Neural cell (in vitro differentiated cells): ENCODE data around the gene DUS1L. TPM values are rescaled to one million over a fixed set of nuclear protein-coding genes. Genes with fewer than 3 reads are reported as not detected.

ENCODE experiments used
- H2AFZ ChIP-seq: fragments of 200-600, 300-800 bp; sonication (generic), shearing (Covaris generic); 2 replicates; pipeline ENCODE4 v1.6.0; 2014; ENCODE audit warnings: low read depth, mild to moderate bottlenecking, antibody characterized with exemption, low read length, moderate library complexity
- H3F3A ChIP-seq: fragments of 200-600 bp; shearing (Covaris generic); 2 replicates; pipeline ENCODE4 v1.6.1; 2016; ENCODE audit warnings: mild to moderate bottlenecking, moderate library complexity, mixed read lengths, antibody characterized with exemption, low read length; ENCODE audit not compliant: insufficient read depth, poor library complexity, severe bottlenecking
- H3K27ac ChIP-seq: fragments of 200-600, 300-800 bp; sonication (generic), shearing (Covaris generic); 2 replicates; pipeline ENCODE4 v1.5.1; 2014; ENCODE audit warnings: mild to moderate bottlenecking, low read length, moderate library complexity
- H3K27me3 ChIP-seq: fragments of 300-800, 200-600 bp; sonication (generic), shearing (Covaris generic); 2 replicates; pipeline ENCODE4 v1.6.0; 2014; ENCODE audit warnings: mild to moderate bottlenecking, low read depth, low read length, moderate library complexity; ENCODE audit not compliant: insufficient read depth
- H3K36me3 ChIP-seq: fragments of 300-800, 200-600 bp; sonication (generic), shearing (Covaris generic); 2 replicates; pipeline ENCODE4 v1.5.1; 2014; ENCODE audit warnings: mild to moderate bottlenecking, antibody characterized with exemption, low read length, moderate library complexity; ENCODE audit not compliant: insufficient read depth
- H3K4me2 ChIP-seq: fragments of 300-800, 200-600 bp; sonication (generic), shearing (Covaris generic); 2 replicates; pipeline ENCODE4 v1.6.0; 2014; ENCODE audit warnings: mild to moderate bottlenecking, low read length
- H3K4me3 ChIP-seq: fragments of 300-800, 200-600 bp; sonication (generic), shearing (Covaris generic); 2 replicates; pipeline ENCODE4 v1.5.1; 2014; ENCODE audit warnings: mild to moderate bottlenecking, low read length, moderate library complexity
- H3K79me2 ChIP-seq: fragments of 200-600 bp; shearing (Covaris generic); replicated peaks from 2 replicates; pipeline ENCODE4 v1.6.0; 2014; ENCODE audit warnings: mild to moderate bottlenecking, low read length, moderate library complexity; ENCODE audit not compliant: insufficient read depth
- H3K9ac ChIP-seq: fragments of 300-800, 200-600 bp; sonication (generic), shearing (Covaris generic); 2 replicates; pipeline ENCODE4 v1.6.1; 2016; ENCODE audit warnings: mild to moderate bottlenecking, low read length, mixed read lengths
- H3K9me2 ChIP-seq: fragments of 200-600 bp; shearing (Covaris generic); 2 replicates; pipeline ENCODE4 v1.6.1; 2016; ENCODE audit warnings: mild to moderate bottlenecking, low read length, mixed read lengths; ENCODE audit not compliant: insufficient read depth
- H3K9me3 ChIP-seq: fragments of 200-600, 300-800 bp; sonication (generic), shearing (Covaris generic); 2 replicates; pipeline ENCODE4 v1.6.1; 2016; ENCODE audit warnings: mild to moderate bottlenecking, mixed run types, low read length, moderate library complexity, mixed read lengths
- H4K20me1 ChIP-seq: fragments of 200-600 bp; shearing (Covaris generic); 2 replicates; pipeline ENCODE4 v1.6.1; 2016; ENCODE audit warnings: mild to moderate bottlenecking, mixed run types; ENCODE audit not compliant: insufficient read depth
- CTCF ChIP-seq: fragments of 450-650 bp; IDR thresholded peaks from 2 replicates; pipeline ENCODE4 v1.5.1; 2014; ENCODE audit warnings: antibody characterized with exemption, mild to moderate bottlenecking, moderate library complexity; ENCODE audit not compliant: poor library complexity, severe bottlenecking
- EP300 ChIP-seq: fragments of 450-650 bp; conservative IDR thresholded peaks from 2 replicates; pipeline ENCODE4 v1.6.1; 2014; ENCODE audit warnings: antibody characterized with exemption, mild to moderate bottlenecking, moderate library complexity; ENCODE audit not compliant: poor library complexity, severe bottlenecking
- EZH2 ChIP-seq: fragments of 200-600, 300-800 bp; shearing (Covaris generic), sonication (generic); IDR thresholded peaks from 2 replicates; pipeline ENCODE4 v1.6.1; 2014; ENCODE audit warnings: antibody characterized with exemption, low read length, borderline replicate concordance, mild to moderate bottlenecking; ENCODE audit not compliant: insufficient read depth, poor library complexity, severe bottlenecking
- MXI1 ChIP-seq: fragments of 450-650 bp; conservative IDR thresholded peaks from 2 replicates; pipeline ENCODE4 v1.6.1; 2014; ENCODE audit warnings: antibody characterized with exemption, mild to moderate bottlenecking; ENCODE audit not compliant: poor library complexity, severe bottlenecking
- POLR2AphosphoS5 ChIP-seq: IDR thresholded peaks from 2 replicates; pipeline ENCODE4 v1.6.1; 2012
- RAD21 ChIP-seq: fragments of 450-650 bp; conservative IDR thresholded peaks from 2 replicates; pipeline ENCODE4 v1.6.1; 2014; ENCODE audit warnings: antibody characterized with exemption, mild to moderate bottlenecking, moderate library complexity
- REST ChIP-seq: IDR thresholded peaks from 2 replicates; pipeline ENCODE4 v1.6.1; 2012; ENCODE audit warnings: borderline replicate concordance
- SMC3 ChIP-seq: fragments of 450-650 bp; conservative IDR thresholded peaks from 2 replicates; pipeline ENCODE4 v1.6.1; 2014; ENCODE audit warnings: antibody characterized with exemption, mild to moderate bottlenecking, moderate library complexity; ENCODE audit not compliant: poor library complexity
- TAF1 ChIP-seq: IDR thresholded peaks from 2 replicates; pipeline ENCODE4 v1.6.1; 2012; ENCODE audit warnings: low read depth
- polyA plus RNA-seq: library from polyadenylated mRNA; depleted of rRNA; stranded (reverse); fragments of >200 nt; gene quantifications from 2 replicates; pipeline ENCODE4 v1.2.3, GENCODE V29; 2014

Gene DUS1L
- polyA plus RNA-seq, 1 donor from 2014 or later = 100 TPM

GRCh38 chr17:82107341-82107860, 41.8 kb upstream of the DUS1L start:
- no peak overlapping the region for H3K4me3 ChIP-seq
- no peak overlapping the region for H3K9ac ChIP-seq
- H3F3A ChIP-seq = no peaks in the 10 kb centered on the region
- no peak overlapping the region for H3K27ac ChIP-seq
- H3K27me3 ChIP-seq = no peaks in the 10 kb centered on the region
- H3K36me3 ChIP-seq = no peaks in the 10 kb centered on the region
- TF ChIP-seq TAF1 = no peak
- no peak for TF ChIP-seq EZH2
- no peak for TF ChIP-seq CTCF
- TF ChIP-seq POLR2AphosphoS5 = no peak
- no peak for TF ChIP-seq REST
- TF ChIP-seq SMC3 = no peak
- TF ChIP-seq MXI1 = no peak
- no peak for TF ChIP-seq RAD21
- no peak for TF ChIP-seq EP300
- no peaks in the 10 kb centered on the region for H4K20me1 ChIP-seq
- H3K9me3 ChIP-seq = no peaks in the 10 kb centered on the region
- H3K79me2 ChIP-seq = no peaks in the 10 kb centered on the region
- no peaks in the 10 kb centered on the region for H3K9me2 ChIP-seq
- no peak overlapping the region for H3K4me2 ChIP-seq
- no peak overlapping the region for H2AFZ ChIP-seq

GRCh38 chr17:82106688-82107305, 41.2 kb upstream of the DUS1L start:
- Histone ChIP-seq H2AFZ (no peak overlapping the region), H3K79me2 (no peaks in the 10 kb centered on the region), H3K27me3 (no peaks in the 10 kb centered on the region), H3K9me3 (no peaks in the 10 kb centered on the region), H3F3A (no peaks in the 10 kb centered on the region), H4K20me1 (no peaks in the 10 kb centered on the region), H3K9ac (no peak overlapping the region), H3K36me3 (no peaks in the 10 kb centered on the region), H3K4me3 (no peak overlapping the region), H3K4me2 (no peak overlapping the region), H3K9me2 (no peaks in the 10 kb centered on the region), H3K27ac (no peak overlapping the region)
- TF ChIP-seq RAD21 (no peak), MXI1 (no peak), REST (no peak), CTCF (no peak), EZH2 (no peak), EP300 (no peak), POLR2AphosphoS5 (no peak), SMC3 (no peak), TAF1 (no peak)
